ENCODE measurements around the gene MAP3K4. TPM values are rescaled to one million over a fixed set of nuclear protein-coding genes. Genes with fewer than 3 reads are reported as not detected.

MAP3K4 gene
- total RNA-seq, 1 experiment from 2014 or later = 41.1 TPM

GRCh38 chr6:161134550-161135298, 143.2 kb downstream of the MAP3K4 start:
- Histone ChIP-seq H3K36me3 (replicated peaks; ENCODE audit: control insufficient read depth, insufficient read depth, low read length) (no peaks in the 10 kb centered on the region; the same call in none of the 2 replicates), H3K27me3 (ENCODE audit: control insufficient read depth, insufficient read depth, low read length) (no peaks in the 10 kb centered on the region), H3K4me3 (ENCODE audit: insufficient read depth, low read depth, low read length) (no peak overlapping the region)
- DNase-seq = peak; percentile 16

- Histone ChIP-seq H3K4me3 (ENCODE audit: insufficient read depth, low read depth, low read length) (no peak overlapping the region), H3K27me3 (ENCODE audit: control insufficient read depth, insufficient read depth, low read length) (no peaks in the 10 kb centered on the region), H3K36me3 (replicated peaks; ENCODE audit: control insufficient read depth, insufficient read depth, low read length) (no peaks in the 10 kb centered on the region; the same call in none of the 2 replicates)
- DNase-seq = peak; percentile 41
Measured at GRCh38 chr6:161135695-161136591, 144.4 kb downstream of the MAP3K4 start.

GRCh38 chr6:161136655-161137054, 145.1 kb downstream of the MAP3K4 start:
- Histone ChIP-seq H3K27me3 (ENCODE audit: control insufficient read depth, insufficient read depth, low read length) (no peaks in the 10 kb centered on the region), H3K4me3 (ENCODE audit: insufficient read depth, low read depth, low read length) (no peak overlapping the region), H3K36me3 (replicated peaks; ENCODE audit: control insufficient read depth, insufficient read depth, low read length) (no peaks in the 10 kb centered on the region; the same call in none of the 2 replicates)
- peak; percentile 19 for DNase-seq

GRCh38 chr6:161137320-161137719, 145.8 kb downstream of the MAP3K4 start:
- Histone ChIP-seq H3K36me3 (replicated peaks; ENCODE audit: control insufficient read depth, insufficient read depth, low read length) (no peaks in the 10 kb centered on the region; the same call in none of the 2 replicates), H3K4me3 (ENCODE audit: insufficient read depth, low read depth, low read length) (no peak overlapping the region), H3K27me3 (ENCODE audit: control insufficient read depth, insufficient read depth, low read length) (no peaks in the 10 kb centered on the region)
- DNase-seq = peak; percentile 41

- peak; percentile 14 for DNase-seq
- Histone ChIP-seq H3K27me3 (ENCODE audit: control insufficient read depth, insufficient read depth, low read length) (no peaks in the 10 kb centered on the region), H3K36me3 (replicated peaks; ENCODE audit: control insufficient read depth, insufficient read depth, low read length) (no peaks in the 10 kb centered on the region; the same call in none of the 2 replicates), H3K4me3 (ENCODE audit: insufficient read depth, low read depth, low read length) (no peak overlapping the region)
Measured at GRCh38 chr6:161137839-161138542, 146.4 kb downstream of the MAP3K4 start.

- no peak overlapping the region for H3K4me3 ChIP-seq (ENCODE audit: insufficient read depth, low read depth, low read length)
- DNase-seq = peak; percentile 60
- H3K36me3 ChIP-seq (replicated peaks; ENCODE audit: control insufficient read depth, insufficient read depth, low read length) = no peaks in the 10 kb centered on the region; the same call in none of the 2 replicates
- no peaks in the 10 kb centered on the region for H3K27me3 ChIP-seq (ENCODE audit: control insufficient read depth, insufficient read depth, low read length)
Measured at GRCh38 chr6:161138543-161139303, 147.2 kb downstream of the MAP3K4 start.

- Histone ChIP-seq H3K27me3 (ENCODE audit: control insufficient read depth, insufficient read depth, low read length) (no peaks in the 10 kb centered on the region), H3K36me3 (replicated peaks; ENCODE audit: control insufficient read depth, insufficient read depth, low read length) (no peaks in the 10 kb centered on the region; the same call in none of the 2 replicates), H3K4me3 (ENCODE audit: insufficient read depth, low read depth, low read length) (no peak overlapping the region)
- DNase-seq = no peak
Measured at GRCh38 chr6:161139304-161139765, 147.8 kb downstream of the MAP3K4 start.

- DNase-seq = peak; percentile 74
- no peaks in the 10 kb centered on the region; the same call in none of the 2 replicates for H3K36me3 ChIP-seq (replicated peaks; ENCODE audit: control insufficient read depth, insufficient read depth, low read length)
- no peak overlapping the region for H3K4me3 ChIP-seq (ENCODE audit: insufficient read depth, low read depth, low read length)
- no peaks in the 10 kb centered on the region for H3K27me3 ChIP-seq (ENCODE audit: control insufficient read depth, insufficient read depth, low read length)
Measured at GRCh38 chr6:161139766-161140553, 148.4 kb downstream of the MAP3K4 start.

- Histone ChIP-seq H3K4me3 (ENCODE audit: insufficient read depth, low read depth, low read length) (no peak overlapping the region), H3K27me3 (ENCODE audit: control insufficient read depth, insufficient read depth, low read length) (no peaks in the 10 kb centered on the region), H3K36me3 (replicated peaks; ENCODE audit: control insufficient read depth, insufficient read depth, low read length) (no peaks in the 10 kb centered on the region; the same call in none of the 2 replicates)
- DNase-seq = peak; percentile 47
Measured at GRCh38 chr6:161140554-161140875, 148.9 kb downstream of the MAP3K4 start.

GRCh38 chr6:161141173-161141572, 149.6 kb downstream of the MAP3K4 start:
- Histone ChIP-seq H3K27me3 (ENCODE audit: control insufficient read depth, insufficient read depth, low read length) (no peaks in the 10 kb centered on the region), H3K36me3 (replicated peaks; ENCODE audit: control insufficient read depth, insufficient read depth, low read length) (no peaks in the 10 kb centered on the region; the same call in none of the 2 replicates), H3K4me3 (ENCODE audit: insufficient read depth, low read depth, low read length) (no peak overlapping the region)
- peak; percentile 17 for DNase-seq

- Histone ChIP-seq H3K27me3 (ENCODE audit: control insufficient read depth, insufficient read depth, low read length) (no peaks in the 10 kb centered on the region), H3K36me3 (replicated peaks; ENCODE audit: control insufficient read depth, insufficient read depth, low read length) (no peaks in the 10 kb centered on the region; the same call in none of the 2 replicates), H3K4me3 (ENCODE audit: insufficient read depth, low read depth, low read length) (no peak overlapping the region)
- DNase-seq = no peak
Measured at GRCh38 chr6:161142957-161143296, 151.4 kb downstream of the MAP3K4 start.

GRCh38 chr6:161143663-161144430, 152.3 kb downstream of the MAP3K4 start:
- Histone ChIP-seq H3K36me3 (replicated peaks; ENCODE audit: control insufficient read depth, insufficient read depth, low read length) (no peaks in the 10 kb centered on the region; the same call in none of the 2 replicates), H3K27me3 (ENCODE audit: control insufficient read depth, insufficient read depth, low read length) (no peaks in the 10 kb centered on the region), H3K4me3 (ENCODE audit: insufficient read depth, low read depth, low read length) (no peak overlapping the region)
- no peak for DNase-seq

All from H7 (cell line).